ENCODE results near the gene MCF2L2. TPM values are rescaled to one million over a fixed set of nuclear protein-coding genes. Genes with fewer than 3 reads are reported as not detected.
A peak's percentile ranks its signal among the peaks of the same experiment; 100 is the strongest.

The MCF2L2 gene
- total and polyA plus RNA-seq, 2 experiments from 2014 or later: 6.7 to 14.6 TPM

GRCh38 chr3:183268366-183268765 lies 160.1 kb downstream of the MCF2L2 start:
- Histone ChIP-seq H3K9me2 (ENCODE audit: insufficient read depth) (no peaks in the 10 kb centered on the region; the same call in 1 of the 2 replicates), H3K36me3 (ENCODE audit: insufficient read depth) (no peaks in the 10 kb centered on the region), H3K27ac (ENCODE audit: low read depth) (peak overlapping the region; percentile 6; the same call in 1 of the 2 replicates), H3K4me1 (ENCODE audit: insufficient read depth) (peaks cover 49% of the 10 kb centered on the region), H4K20me1 (replicated peaks; ENCODE audit: insufficient read depth) (no peaks in the 10 kb centered on the region), H2AFZ (no peak overlapping the region), H3K4me2 (peak overlapping the region; percentile 59; the same call in 1 of the 2 replicates), H3K27me3 (ENCODE audit: insufficient read depth) (no peaks in the 10 kb centered on the region), H3K79me2 (replicated peaks; ENCODE audit: insufficient read depth) (peaks cover 14% of the 10 kb centered on the region), H3K4me3 (no peak overlapping the region), H3F3A (replicated peaks; ENCODE audit: low read depth) (no peaks in the 10 kb centered on the region)
- TF ChIP-seq POLR2AphosphoS5 (IDR thresholded peaks at IDR 0.05; ENCODE audit: low read depth) (no peak), JUNB (IDR thresholded peaks at IDR 0.05; ENCODE audit: unreplicated experiment) (no peak), ZNF331 (CRISPR knock-in tag; IDR thresholded peaks at IDR 0.05; ENCODE audit: low read depth) (no peak), EZH2 (IDR thresholded peaks at IDR 0.05; ENCODE audit: low read depth, unreplicated experiment) (no peak), NANOG (IDR thresholded peaks at IDR 0.05; ENCODE audit: borderline replicate concordance) (no peak; the same call in 1 of the 2 replicates)
- peak; percentile 46 for DNase-seq (ENCODE audit: low spot score)
- H3K27ac Mint-ChIP-seq: peak overlapping the region; percentile 64
- no peak for ATAC-seq
- H3K4me1 Mint-ChIP-seq: peaks cover 26% of the 10 kb centered on the region
- H3K9me3 Mint-ChIP-seq: no peaks in the 10 kb centered on the region
- peak overlapping the region; percentile 19; the same call in 2 of the 3 replicates for H3K4me3 Mint-ChIP-seq
- peaks cover 2% of the 10 kb centered on the region for H3K27me3 Mint-ChIP-seq (ENCODE audit: insufficient read depth, low read depth, poor library complexity)
- peaks cover 6% of the 10 kb centered on the region; the same call in 2 of the 3 replicates for H3K36me3 Mint-ChIP-seq (ENCODE audit: low read depth)

DNA sequence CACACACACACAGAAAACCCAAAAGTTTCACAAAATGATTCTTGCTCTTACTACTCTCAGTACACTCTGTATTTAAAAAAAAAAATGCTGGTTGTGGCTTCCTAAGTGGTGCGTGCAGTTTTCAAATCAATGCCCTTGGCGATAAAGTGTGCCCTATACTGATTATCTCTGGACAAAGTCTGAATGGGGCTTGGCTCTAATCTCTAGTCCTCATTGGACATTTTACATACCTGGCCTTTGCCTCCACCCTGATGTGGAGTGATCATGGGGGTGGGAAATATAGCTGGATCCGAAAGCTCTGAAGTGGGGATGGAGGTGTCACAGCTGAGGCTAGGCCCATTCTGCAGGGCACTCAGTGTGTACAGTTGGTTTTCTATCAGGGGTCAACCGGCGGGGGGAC lies 161.3 kb downstream of the MCF2L2 start:
- no peak overlapping the region for H3K4me3 ChIP-seq
- Mint-ChIP-seq H3K9me3 (no peaks in the 10 kb centered on the region), H3K27ac (no peak overlapping the region), H3K4me1 (peaks cover 26% of the 10 kb centered on the region), H3K36me3 (ENCODE audit: low read depth) (peaks cover 6% of the 10 kb centered on the region; the same call in 2 of the 3 replicates), H3K27me3 (ENCODE audit: insufficient read depth, low read depth, poor library complexity) (peaks cover 4% of the 10 kb centered on the region), H3K4me3 (no peak overlapping the region; the same call in 2 of the 3 replicates)
- no peak overlapping the region for H3K4me2 ChIP-seq
- no peaks in the 10 kb centered on the region; the same call in 1 of the 2 replicates for H3K9me2 ChIP-seq (ENCODE audit: insufficient read depth)
- no peak overlapping the region for H2AFZ ChIP-seq
- H3K79me2 ChIP-seq (replicated peaks; ENCODE audit: insufficient read depth): peaks cover 18% of the 10 kb centered on the region
- no peaks in the 10 kb centered on the region for H4K20me1 ChIP-seq (replicated peaks; ENCODE audit: insufficient read depth)
- H3F3A ChIP-seq (replicated peaks; ENCODE audit: low read depth): no peaks in the 10 kb centered on the region
- no peak for ATAC-seq
- peaks cover 54% of the 10 kb centered on the region for H3K4me1 ChIP-seq (ENCODE audit: insufficient read depth)
- H3K27me3 ChIP-seq (ENCODE audit: insufficient read depth): no peaks in the 10 kb centered on the region
- no peak for DNase-seq (ENCODE audit: low spot score)
- no peak overlapping the region for H3K27ac ChIP-seq (ENCODE audit: low read depth)
- H3K36me3 ChIP-seq (ENCODE audit: insufficient read depth): no peaks in the 10 kb centered on the region
- TF ChIP-seq ETS1 (IDR thresholded peaks at IDR 0.05) (no peak), POLR2AphosphoS5 (IDR thresholded peaks at IDR 0.05; ENCODE audit: low read depth) (no peak), ZNF114 (CRISPR knock-in tag; IDR thresholded peaks at IDR 0.05) (no peak), EZH2phosphoT487 (IDR thresholded peaks at IDR 0.05; ENCODE audit: unreplicated experiment) (no peak), JUNB (IDR thresholded peaks at IDR 0.05; ENCODE audit: unreplicated experiment) (no peak)
- TF ChIP-seq, protein P1, sequence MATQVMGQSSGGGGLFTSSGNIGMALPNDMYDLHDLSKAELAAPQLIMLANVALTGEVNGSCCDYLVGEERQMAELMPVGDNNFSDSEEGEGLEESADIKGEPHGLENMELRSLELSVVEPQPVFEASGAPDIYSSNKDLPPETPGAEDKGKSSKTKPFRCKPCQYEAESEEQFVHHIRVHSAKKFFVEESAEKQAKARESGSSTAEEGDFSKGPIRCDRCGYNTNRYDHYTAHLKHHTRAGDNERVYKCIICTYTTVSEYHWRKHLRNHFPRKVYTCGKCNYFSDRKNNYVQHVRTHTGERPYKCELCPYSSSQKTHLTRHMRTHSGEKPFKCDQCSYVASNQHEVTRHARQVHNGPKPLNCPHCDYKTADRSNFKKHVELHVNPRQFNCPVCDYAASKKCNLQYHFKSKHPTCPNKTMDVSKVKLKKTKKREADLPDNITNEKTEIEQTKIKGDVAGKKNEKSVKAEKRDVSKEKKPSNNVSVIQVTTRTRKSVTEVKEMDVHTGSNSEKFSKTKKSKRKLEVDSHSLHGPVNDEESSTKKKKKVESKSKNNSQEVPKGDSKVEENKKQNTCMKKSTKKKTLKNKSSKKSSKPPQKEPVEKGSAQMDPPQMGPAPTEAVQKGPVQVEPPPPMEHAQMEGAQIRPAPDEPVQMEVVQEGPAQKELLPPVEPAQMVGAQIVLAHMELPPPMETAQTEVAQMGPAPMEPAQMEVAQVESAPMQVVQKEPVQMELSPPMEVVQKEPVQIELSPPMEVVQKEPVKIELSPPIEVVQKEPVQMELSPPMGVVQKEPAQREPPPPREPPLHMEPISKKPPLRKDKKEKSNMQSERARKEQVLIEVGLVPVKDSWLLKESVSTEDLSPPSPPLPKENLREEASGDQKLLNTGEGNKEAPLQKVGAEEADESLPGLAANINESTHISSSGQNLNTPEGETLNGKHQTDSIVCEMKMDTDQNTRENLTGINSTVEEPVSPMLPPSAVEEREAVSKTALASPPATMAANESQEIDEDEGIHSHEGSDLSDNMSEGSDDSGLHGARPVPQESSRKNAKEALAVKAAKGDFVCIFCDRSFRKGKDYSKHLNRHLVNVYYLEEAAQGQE (IDR thresholded peaks at IDR 0.05; ENCODE audit: unreplicated experiment): no peak

Data from GM23338 (cell line).